Thoracic aorta (tissue), 2 donors: Measurements from ENCODE around the gene VWA3B. TPM values are rescaled to one million over a fixed set of nuclear protein-coding genes. Genes with fewer than 3 reads are reported as not detected.
"Not testable (repeated sequence)": the region's sequence is repeated elsewhere in the genome, so short reads cannot be mapped to it uniquely, and the experiment has no call there.

Source experiments
- ATAC-seq: fragments of 150-250 bp; one replicate; pipeline ENCODE4 v1.8.0; 2017; ENCODE audit warnings: low read depth; ENCODE audit not compliant: insufficient number of reproducible peaks, low FRiP score
- DNase-seq: peaks from one replicate; pipeline ENCODE4 v3.0.0-alpha.2; 2020; ENCODE audit warnings: low spot score
- H3K27ac ChIP-seq, 2 donors: fragments of 200-600 bp; sonication (generic); 1 replicate in 1 of 2; 2 replicates in 1 of 2; pipeline ENCODE4 v1.5.1; 2016; ENCODE audit warnings: mild to moderate bottlenecking in 2 of 2, moderate library complexity in 2 of 2
- H3K27me3 ChIP-seq: fragments of 200-600 bp; sonication (generic); replicated peaks from 2 replicates; pipeline ENCODE4 v1.6.0; 2016; ENCODE audit warnings: mild to moderate bottlenecking; ENCODE audit not compliant: insufficient read depth
- H3K36me3 ChIP-seq: fragments of 200-600 bp; sonication (generic); one replicate; pipeline ENCODE4 v1.5.1; 2016
- H3K4me1 ChIP-seq, 2 donors: fragments of 200-600 bp; sonication (generic); 1 replicate in 1 of 2; 2 replicates in 1 of 2; pipeline versions ENCODE4 v1.5.1 to v1.6.0; 2016; ENCODE audit warnings: low read depth in 2 of 2, mild to moderate bottlenecking in 1 of 2; ENCODE audit not compliant: control insufficient read depth in 1 of 2
- H3K4me3 ChIP-seq: fragments of 200-600 bp; sonication (generic); 2 replicates; pipeline ENCODE4 v1.5.1; 2016; ENCODE audit warnings: mild to moderate bottlenecking
- H3K9me3 ChIP-seq: fragments of 200-600 bp; sonication (generic); 2 replicates; pipeline ENCODE4 v1.5.1; 2016
- total RNA-seq, 2 donors: library from RNA; depleted of rRNA; stranded (reverse); fragments of >200 nt; gene quantifications; one replicate each; pipeline versions ENCODE4 v1.1.0 to v1.2.3, GENCODE V29; 2016
- TF ChIP-seq, protein P1 (sequence below): fragments of 200-600 bp; sonication (generic); IDR thresholded peaks from one replicate; pipeline ENCODE4 v1.5.1; 2019; ENCODE audit warnings: antibody characterized with exemption

VWA3B gene
- total RNA-seq, 2 donors from 2014 or later: 0.27 TPM; not detected in 1

DNA sequence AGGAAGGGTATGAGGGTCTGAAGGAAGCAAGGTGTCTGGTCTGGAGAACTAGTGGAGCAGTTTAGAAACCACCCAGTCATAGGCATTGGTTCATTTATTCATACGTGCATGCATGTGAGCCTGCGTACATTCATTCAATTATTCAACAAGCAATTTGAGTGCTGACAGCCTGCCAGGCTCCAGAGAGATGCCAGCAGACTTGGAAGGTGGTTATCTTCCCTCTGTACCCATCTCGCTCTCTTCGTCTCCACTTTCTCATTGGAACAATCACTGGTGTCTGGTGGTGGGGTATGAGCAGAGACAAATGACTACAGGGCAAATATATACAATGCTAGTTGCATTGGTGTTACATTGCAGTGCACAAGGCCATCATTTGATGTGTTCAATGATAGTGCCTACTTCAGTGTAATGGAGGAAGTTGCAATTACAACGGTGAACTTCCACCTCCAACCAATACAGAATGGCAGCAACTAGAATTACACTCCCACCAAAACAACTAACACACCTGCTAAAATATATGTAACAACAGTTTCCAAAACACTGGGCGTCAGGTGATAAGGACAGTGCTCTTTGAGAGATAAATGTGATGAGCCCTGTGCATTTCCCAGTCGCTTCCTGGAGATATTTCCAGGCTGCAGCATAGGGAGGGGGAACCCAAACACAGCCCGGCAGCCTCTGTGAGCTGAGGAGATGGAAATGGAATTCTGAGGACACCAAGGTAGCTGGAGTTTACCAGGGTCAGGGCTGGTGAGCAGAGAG is 226.7 kb downstream of the VWA3B start:
- no peak for ATAC-seq
- TF ChIP-seq, protein P1, sequence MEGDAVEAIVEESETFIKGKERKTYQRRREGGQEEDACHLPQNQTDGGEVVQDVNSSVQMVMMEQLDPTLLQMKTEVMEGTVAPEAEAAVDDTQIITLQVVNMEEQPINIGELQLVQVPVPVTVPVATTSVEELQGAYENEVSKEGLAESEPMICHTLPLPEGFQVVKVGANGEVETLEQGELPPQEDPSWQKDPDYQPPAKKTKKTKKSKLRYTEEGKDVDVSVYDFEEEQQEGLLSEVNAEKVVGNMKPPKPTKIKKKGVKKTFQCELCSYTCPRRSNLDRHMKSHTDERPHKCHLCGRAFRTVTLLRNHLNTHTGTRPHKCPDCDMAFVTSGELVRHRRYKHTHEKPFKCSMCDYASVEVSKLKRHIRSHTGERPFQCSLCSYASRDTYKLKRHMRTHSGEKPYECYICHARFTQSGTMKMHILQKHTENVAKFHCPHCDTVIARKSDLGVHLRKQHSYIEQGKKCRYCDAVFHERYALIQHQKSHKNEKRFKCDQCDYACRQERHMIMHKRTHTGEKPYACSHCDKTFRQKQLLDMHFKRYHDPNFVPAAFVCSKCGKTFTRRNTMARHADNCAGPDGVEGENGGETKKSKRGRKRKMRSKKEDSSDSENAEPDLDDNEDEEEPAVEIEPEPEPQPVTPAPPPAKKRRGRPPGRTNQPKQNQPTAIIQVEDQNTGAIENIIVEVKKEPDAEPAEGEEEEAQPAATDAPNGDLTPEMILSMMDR: no peak
- no peak overlapping the region for H3K4me3 ChIP-seq
- H3K36me3 ChIP-seq: no peaks in the 10 kb centered on the region
- no peak overlapping the region for H3K27ac ChIP-seq
- H3K4me1 ChIP-seq: no peaks in the 10 kb centered on the region
- H3K27me3 ChIP-seq: no peaks in the 10 kb centered on the region
- H3K9me3 ChIP-seq: no peaks in the 10 kb centered on the region
- DNase-seq: no peak

DNA sequence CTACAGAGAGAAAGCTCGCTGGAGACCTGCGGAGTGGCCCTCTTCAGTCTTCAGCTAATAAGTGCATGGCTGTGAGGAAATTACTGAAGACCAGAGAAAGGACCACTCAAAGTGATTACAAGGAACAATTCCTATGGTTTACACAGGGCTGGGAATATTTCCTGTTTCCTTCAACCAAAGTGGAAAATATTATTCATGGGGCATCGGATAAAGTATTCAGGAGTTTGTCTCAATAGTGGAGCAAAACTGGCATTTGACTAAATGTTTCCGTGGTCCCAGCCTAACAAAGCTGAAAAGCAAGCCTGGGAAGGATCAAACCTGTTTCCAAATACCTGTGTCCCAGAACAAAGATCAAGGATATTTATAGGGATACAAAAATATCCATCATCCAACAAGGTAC is 227.3 kb downstream of the VWA3B start:
- DNase-seq: no peak
- Histone ChIP-seq H3K27ac (no peak overlapping the region), H3K9me3 (no peaks in the 10 kb centered on the region), H3K4me1 (no peaks in the 10 kb centered on the region), H3K36me3 (no peaks in the 10 kb centered on the region), H3K27me3 (no peaks in the 10 kb centered on the region), H3K4me3 (no peak overlapping the region)
- no peak for ATAC-seq
- TF ChIP-seq, protein P1: no peak

DNA sequence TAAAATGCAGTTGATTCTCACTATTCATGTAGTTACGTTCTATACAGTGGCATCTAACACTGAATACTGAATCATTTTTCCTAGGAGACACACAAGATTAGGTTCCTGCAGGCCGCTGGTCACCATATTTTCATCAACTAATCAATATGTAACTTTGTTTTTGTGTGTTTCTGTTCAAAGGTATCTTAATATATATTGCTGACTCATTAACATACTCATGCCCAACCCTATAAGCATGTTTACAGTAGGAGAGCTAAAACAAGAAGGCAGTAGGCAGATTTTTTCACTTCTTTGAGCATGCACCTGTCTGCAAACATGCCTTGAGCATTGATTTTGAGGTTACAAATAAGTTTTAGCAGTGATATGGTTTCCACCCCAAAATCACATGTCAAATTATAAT is 229.0 kb downstream of the VWA3B start:
- no peaks in the 10 kb centered on the region for H3K4me1 ChIP-seq
- H3K36me3 ChIP-seq: no peaks in the 10 kb centered on the region
- no peak for ATAC-seq
- TF ChIP-seq, protein P1: no peak
- no peak overlapping the region for H3K4me3 ChIP-seq
- DNase-seq: no peak
- no peaks in the 10 kb centered on the region for H3K9me3 ChIP-seq
- H3K27ac ChIP-seq: no peak overlapping the region
- no peaks in the 10 kb centered on the region for H3K27me3 ChIP-seq

DNA sequence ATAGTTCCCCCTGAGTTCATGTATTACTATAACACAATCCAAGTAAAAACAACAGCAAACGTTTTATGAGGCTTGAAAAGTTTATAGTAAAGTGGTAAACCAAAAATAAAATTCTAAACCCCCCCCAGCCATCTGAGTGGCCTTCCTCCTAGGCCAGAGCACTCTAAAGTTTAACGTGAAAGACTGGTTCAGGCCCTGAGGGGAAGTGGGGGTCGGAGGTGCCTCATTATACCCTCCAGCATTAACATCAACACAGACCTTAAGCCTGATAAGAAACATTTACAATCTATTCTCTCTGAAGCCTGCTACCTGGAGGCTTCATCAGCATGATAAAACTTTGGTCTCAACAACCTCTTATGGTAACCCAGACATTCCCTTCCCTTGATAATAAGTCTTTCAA is 230.2 kb downstream of the VWA3B start:
- TF ChIP-seq, protein P1: no peak
- H3K36me3 ChIP-seq: no peaks in the 10 kb centered on the region

DNA sequence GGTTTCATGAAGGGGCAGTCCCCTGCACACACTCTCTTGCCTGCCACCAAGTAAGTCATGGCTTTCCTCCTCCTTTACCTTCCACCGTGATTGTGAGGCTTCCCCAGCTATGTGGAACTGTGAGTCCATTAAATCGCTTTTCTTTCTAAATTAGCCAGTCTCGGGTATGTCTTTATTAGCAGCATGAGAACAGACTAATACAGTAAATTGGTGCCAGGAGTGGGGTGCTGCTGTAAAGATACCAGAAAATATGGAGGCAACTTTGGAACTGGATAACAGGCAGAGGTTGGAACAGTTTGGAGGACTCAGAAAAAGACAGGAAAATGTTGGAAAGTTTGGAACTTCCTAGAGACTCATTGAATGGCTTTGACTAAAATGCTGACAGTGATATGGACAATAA is 233.2 kb downstream of the VWA3B start:
- not testable (repeated sequence) for H3K9me3 ChIP-seq, H3K36me3 ChIP-seq, H3K4me3 ChIP-seq, ATAC-seq, H3K4me1 ChIP-seq, DNase-seq, H3K27me3 ChIP-seq, H3K27ac ChIP-seq

More for the DNA sequence above, 230.2 kb downstream of the VWA3B start:
- Histone ChIP-seq H3K27ac (no peak overlapping the region), H3K9me3 (no peaks in the 10 kb centered on the region), H3K4me3 (no peak overlapping the region), H3K27me3 (no peaks in the 10 kb centered on the region), H3K4me1 (no peaks in the 10 kb centered on the region)
- no peak for DNase-seq
- no peak for ATAC-seq

DNA sequence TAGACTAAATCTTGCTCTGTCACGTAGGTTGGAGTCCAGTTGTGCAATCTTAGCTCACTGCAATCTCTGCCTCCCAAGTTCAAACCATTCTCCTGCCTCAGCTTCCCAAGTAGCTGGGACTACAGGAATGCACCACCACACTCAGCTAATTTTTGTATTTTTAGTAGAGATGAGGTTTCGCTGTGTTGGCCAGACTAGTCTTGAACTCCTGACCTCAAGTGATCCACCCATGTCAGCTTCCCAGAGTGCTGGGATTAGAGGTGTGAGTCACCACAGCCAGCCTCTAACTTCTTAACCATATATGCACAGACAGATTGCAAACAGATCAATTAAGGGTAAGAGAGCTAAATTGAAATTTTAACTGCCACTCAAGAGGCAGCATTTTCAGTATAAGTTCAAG is 237.2 kb downstream of the VWA3B start:
- Histone ChIP-seq H3K36me3 (no peaks in the 10 kb centered on the region), H3K4me1 (no peaks in the 10 kb centered on the region), H3K4me3 (no peak overlapping the region), H3K9me3 (peaks cover 7% of the 10 kb centered on the region), H3K27ac (no peak overlapping the region), H3K27me3 (no peaks in the 10 kb centered on the region)
- ATAC-seq: no peak
- DNase-seq: no peak
- TF ChIP-seq, protein P1: no peak
